Ascending aorta (tissue), 2 donors: ENCODE results near the gene SHISA6. TPM values are rescaled to one million over a fixed set of nuclear protein-coding genes. Genes with fewer than 3 reads are reported as not detected.

Source experiments
- DNase-seq, 2 donors: peaks; one replicate each; pipeline ENCODE4 v3.0.0-alpha.2; 2019; ENCODE audit warnings: low spot score in 2 of 2
- H3K27ac ChIP-seq, 2 donors: fragments of 200-600 bp; sonication (generic); one replicate each; pipeline ENCODE4 v1.5.1; 2016 to 2017; ENCODE audit warnings: mild to moderate bottlenecking in 1 of 2
- H3K27me3 ChIP-seq: fragments of 200-600 bp; sonication (generic); one replicate; pipeline ENCODE4 v1.5.1; 2017
- H3K36me3 ChIP-seq, 2 donors: fragments of 200-600 bp; sonication (generic); one replicate each; pipeline ENCODE4 v1.5.1; 2016
- H3K4me1 ChIP-seq, 2 donors: fragments of 200-600 bp; sonication (generic); one replicate each; pipeline ENCODE4 v1.5.1; 2016 to 2017; ENCODE audit warnings: mild to moderate bottlenecking in 1 of 2
- H3K4me3 ChIP-seq, 2 donors: fragments of 200-600 bp; sonication (generic); one replicate each; pipeline ENCODE4 v1.5.1; 2016 to 2017; ENCODE audit warnings: mild to moderate bottlenecking in 1 of 2
- H3K9me3 ChIP-seq, 2 donors: fragments of 200-600 bp; sonication (generic); one replicate each; pipeline ENCODE4 v1.5.1; 2016
- CTCF ChIP-seq, 3 experiments: fragments of 200-600 bp in 2 of 3; fragments of 450-650 bp in 1 of 3; sonication (generic) in 2 of 3; IDR thresholded peaks; one replicate each; pipeline ENCODE4 v1.5.1; 2016 to 2019; ENCODE audit warnings: antibody characterized with exemption in 3 of 3, mild to moderate bottlenecking in 1 of 3, moderate library complexity in 1 of 3
- intact Hi-C: fragments of 100-400 bp; cut with DNase I; formaldehyde crosslinking; loops from one replicate; pipeline ENCODE4 v1.15.1; 2023
- total RNA-seq: library from RNA; depleted of rRNA; stranded (reverse); fragments of >200 nt; gene quantifications from one replicate; pipeline ENCODE4 v1.1.0, GENCODE V29; 2016

The SHISA6 gene
- total RNA-seq, 1 donor from 2014 or later = 0.11 TPM

- Histone ChIP-seq H3K27me3 (no peaks in the 10 kb centered on the region), H3K4me1 (no peaks in the 10 kb centered on the region), H3K9me3 (peaks cover 0 to 7% of the 10 kb centered on the region in 2 donors), H3K36me3 (no peaks in the 10 kb centered on the region), H3K27ac (no peak overlapping the region), H3K4me3 (no peak overlapping the region)
- intact Hi-C loops = no loop called here
- TF ChIP-seq CTCF (IDR thresholded peaks at IDR 0.05) = no peak
- DNase-seq = no peak
Measured at GRCh38 chr17:11264183-11264871, 23.3 kb downstream of the SHISA6 start.

- Histone ChIP-seq H3K36me3 (no peaks in the 10 kb centered on the region), H3K27me3 (no peaks in the 10 kb centered on the region), H3K9me3 (peaks cover 0 to 7% of the 10 kb centered on the region in 2 donors), H3K4me3 (no peak overlapping the region), H3K4me1 (no peaks in the 10 kb centered on the region), H3K27ac (no peak overlapping the region)
- intact Hi-C loops = no loop called here
- no peak for DNase-seq
- no peak for TF ChIP-seq CTCF (IDR thresholded peaks at IDR 0.05)
Measured at GRCh38 chr17:11267999-11268575, 27.1 kb downstream of the SHISA6 start.

- intact Hi-C loops = no loop called here
- Histone ChIP-seq H3K27ac (no peak overlapping the region), H3K4me3 (no peak overlapping the region), H3K27me3 (no peaks in the 10 kb centered on the region), H3K9me3 (peaks cover 0 to 5% of the 10 kb centered on the region in 2 donors), H3K4me1 (no peaks in the 10 kb centered on the region), H3K36me3 (no peaks in the 10 kb centered on the region)
- TF ChIP-seq CTCF (IDR thresholded peaks at IDR 0.05) = no peak
- DNase-seq = no peak
Measured at GRCh38 chr17:11269210-11269609, 28.2 kb downstream of the SHISA6 start.

GRCh38 chr17:11272191-11272590 is 31.2 kb downstream of the SHISA6 start:
- H3K4me1 ChIP-seq = no peaks in the 10 kb centered on the region
- intact Hi-C loops = no loop called here
- TF ChIP-seq CTCF (IDR thresholded peaks at IDR 0.05) = no peak
- no peaks in the 10 kb centered on the region for H3K9me3 ChIP-seq
- DNase-seq = no peak
- no peak overlapping the region for H3K27ac ChIP-seq
- H3K27me3 ChIP-seq = no peaks in the 10 kb centered on the region
- no peaks in the 10 kb centered on the region for H3K36me3 ChIP-seq
- H3K4me3 ChIP-seq = no peak overlapping the region

GRCh38 chr17:11273596-11273995 is 32.6 kb downstream of the SHISA6 start:
- DNase-seq = no peak
- TF ChIP-seq CTCF (IDR thresholded peaks at IDR 0.05) = no peak
- no peaks in the 10 kb centered on the region for H3K27me3 ChIP-seq
- no peaks in the 10 kb centered on the region for H3K36me3 ChIP-seq
- H3K4me3 ChIP-seq = no peak overlapping the region
- no peaks in the 10 kb centered on the region for H3K9me3 ChIP-seq
- intact Hi-C loops = no loop called here
- no peak overlapping the region for H3K27ac ChIP-seq
- no peaks in the 10 kb centered on the region for H3K4me1 ChIP-seq
